Activated CD4-positive, CD25-positive, alpha-beta regulatory T cell treated with anti-CD3 and anti-CD28 coated beads, Interleukin-2, amount 50 U/mL, for 24 hours (primary cell): ENCODE measurements around the gene CCDC51.
"Not testable (repeated sequence)": the region's sequence is repeated elsewhere in the genome, so short reads cannot be mapped to it uniquely, and the experiment has no call there.

Source experiments
- ATAC-seq, 2 donors: fragments of 150-1000 bp; cut with Tn5 transposase; one replicate each; pipeline ENCODE4 v1.10.0; 2021; ENCODE audit warnings: mild to moderate bottlenecking in 1 of 2, moderate library complexity in 1 of 2

CCDC51 gene

DNA sequence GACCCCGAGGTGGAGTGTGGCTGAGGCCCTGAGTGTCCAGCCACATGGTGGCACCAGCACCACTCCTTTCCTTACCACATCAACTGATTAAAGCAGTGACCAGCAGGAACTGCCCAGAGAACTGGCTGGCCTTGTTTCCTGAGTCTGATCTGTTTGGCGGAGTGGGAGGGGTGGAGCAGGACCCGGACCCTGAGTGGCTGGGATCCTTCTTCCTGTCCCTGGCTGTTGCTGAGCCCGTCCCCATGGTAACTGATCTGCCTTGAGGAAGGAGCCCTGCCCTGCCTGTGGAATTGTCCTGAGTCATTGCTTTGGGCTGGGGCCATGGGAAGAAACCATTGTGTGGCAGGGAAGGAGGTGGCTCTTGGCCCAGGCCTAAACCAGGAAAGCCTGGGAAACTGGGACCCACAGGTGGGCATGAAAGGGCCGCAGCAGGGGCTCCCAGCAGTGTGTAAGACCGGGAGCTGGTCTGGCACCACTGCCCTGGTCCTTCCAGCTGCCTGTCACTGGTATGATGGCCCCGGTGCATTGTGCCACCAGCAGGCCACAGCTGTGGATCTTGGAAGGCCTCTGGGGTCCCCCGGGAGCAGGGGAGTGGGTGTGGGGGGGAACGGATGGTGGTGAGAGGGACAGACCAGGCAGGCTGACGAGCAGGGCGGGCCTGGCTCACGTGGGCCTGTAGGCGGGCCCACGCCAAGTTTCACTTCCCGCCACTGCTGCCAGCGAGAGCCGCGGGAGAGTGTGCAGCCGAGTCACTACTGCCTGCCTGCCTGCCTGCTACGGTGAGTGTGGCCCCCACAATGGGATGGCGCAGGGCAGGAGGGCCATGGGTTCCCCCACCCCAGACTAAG, 25.8 kb upstream of the CCDC51 start:
- peak; percentile 96 to 97 for ATAC-seq

DNA sequence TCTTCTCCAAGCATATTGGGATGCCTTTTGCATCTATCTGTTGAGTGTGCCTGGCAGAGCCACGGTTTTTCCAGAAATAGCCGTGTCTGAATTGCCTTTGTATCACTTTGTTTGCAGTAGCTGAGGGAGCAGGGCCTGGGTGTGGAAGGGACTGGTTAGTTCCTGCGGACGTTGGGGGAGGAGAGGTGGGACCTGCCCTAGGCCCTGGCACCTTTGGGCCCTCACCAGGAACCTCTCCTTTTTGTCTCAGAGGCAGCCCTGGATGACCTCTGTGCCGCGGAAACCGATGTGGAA, 25.3 kb upstream of the CCDC51 start:
- no peak for ATAC-seq

DNA sequence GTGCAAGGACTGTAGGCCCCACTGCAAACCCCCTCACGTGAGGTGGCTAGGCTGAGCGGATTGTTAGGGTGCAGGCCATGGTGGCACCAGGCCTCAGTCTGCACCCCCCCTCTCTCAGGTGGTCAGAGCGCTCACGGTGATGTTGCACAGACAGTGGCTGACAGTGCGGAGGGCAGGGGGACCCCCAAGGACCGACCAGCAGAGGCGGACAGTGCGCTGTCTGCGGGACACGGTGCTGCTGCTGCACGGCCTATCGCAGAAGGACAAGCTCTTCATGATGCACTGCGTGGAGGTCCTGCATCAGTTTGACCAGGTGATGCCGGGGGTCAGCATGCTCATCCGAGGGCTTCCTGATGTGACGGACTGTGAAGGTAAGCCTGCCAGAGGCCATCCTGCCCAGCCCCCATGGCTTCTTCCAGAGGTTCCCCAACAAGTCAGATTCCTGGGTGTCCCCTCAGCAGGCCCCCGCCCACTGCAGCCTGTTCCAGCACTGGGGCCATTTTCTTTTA, 24.8 kb upstream of the CCDC51 start:
- ATAC-seq, result no peak

DNA sequence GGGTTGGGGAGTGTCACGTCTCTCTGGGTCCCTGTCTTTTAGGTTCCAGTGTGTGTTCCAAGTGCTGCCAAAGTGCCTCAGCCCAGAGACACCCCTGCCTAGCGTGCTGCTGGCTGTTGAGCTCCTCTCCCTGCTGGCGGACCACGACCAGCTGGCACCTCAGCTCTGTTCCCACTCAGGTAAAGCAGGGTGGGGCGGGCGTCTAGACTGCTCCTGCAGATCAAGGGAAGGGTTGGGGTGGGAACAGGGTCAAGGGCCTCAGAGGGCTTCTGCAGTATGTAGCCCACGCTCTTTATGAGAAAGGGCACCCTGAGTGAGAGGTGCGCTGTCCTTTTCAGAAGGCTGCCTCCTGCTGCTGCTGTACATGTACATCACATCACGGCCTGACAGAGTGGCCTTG, 23.8 kb upstream of the CCDC51 start:
- no peak for ATAC-seq

DNA sequence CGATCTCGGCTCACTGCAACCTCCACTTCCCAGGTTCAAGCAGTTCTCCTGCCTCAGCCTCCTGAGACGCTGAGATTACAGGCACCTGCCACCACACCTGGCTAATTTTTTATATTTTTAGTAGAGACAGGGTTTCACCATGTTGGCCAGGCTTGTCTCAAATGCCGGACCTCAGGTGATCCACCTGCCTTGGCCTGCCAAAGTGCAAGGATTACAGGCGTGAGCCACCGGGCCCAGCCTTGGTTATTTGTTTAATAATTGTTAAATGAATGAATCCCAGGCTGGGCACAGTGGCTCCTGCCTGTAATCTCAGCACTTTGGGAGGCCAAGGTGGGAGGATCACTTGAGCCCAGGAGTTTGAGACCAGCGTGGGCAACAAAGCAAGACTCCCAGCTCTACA, 21.8 kb upstream of the CCDC51 start:
- not testable (repeated sequence) for ATAC-seq

DNA sequence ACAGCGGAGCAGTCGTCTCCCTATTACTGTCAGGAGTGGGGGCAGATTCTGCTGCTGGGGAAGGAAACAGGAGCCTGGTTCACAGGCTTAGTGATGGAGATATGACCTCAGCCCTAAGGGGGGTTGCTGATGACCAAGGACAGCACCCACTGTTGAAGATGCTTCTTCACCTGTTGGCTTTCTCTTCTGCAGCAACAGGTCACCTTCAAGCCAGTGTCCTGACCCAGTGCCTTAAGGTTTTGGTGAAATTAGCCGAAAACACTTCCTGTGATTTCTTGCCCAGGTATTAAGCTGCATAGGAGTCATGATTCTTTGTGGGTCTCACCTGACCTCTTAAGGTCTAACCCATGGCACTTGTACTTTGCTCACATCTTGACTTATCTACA, 20.6 kb upstream of the CCDC51 start:
- ATAC-seq, result no peak

DNA sequence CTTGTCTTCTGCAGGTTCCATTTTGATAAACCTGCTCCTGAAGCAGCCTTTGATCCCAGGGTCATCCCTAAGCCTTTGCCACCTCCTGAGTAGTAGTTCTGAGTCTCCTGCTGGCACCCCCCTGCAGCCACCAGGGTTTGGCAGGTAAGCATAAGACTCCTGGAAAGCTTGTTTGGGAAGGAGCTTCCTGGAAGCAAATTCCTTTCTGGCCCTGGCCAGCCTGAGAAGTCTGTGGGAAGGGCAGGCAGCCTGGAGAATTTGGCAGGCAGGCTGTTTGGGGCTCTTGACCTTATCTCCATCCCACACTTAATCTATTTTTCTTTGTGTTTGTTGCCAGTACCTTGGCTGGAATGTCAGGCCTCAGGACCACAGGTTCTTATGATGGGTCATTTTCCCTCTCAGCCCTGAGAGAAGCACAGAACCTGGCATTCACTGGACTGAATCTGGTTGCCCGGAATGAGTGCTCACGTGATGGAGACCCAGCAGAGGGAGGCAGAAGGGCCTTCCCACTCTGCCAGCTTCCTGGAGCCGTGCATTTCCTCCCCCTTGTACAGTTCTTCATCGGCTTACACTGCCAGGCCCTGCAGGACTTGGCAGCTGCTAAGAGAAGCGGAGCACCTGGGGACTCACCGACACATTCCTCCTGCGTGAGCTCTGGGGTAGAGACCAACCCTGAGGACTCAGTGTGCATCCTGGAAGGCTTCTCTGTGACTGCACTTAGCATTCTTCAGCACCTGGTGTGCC, 20.0 kb upstream of the CCDC51 start:
- ATAC-seq, result no peak

DNA sequence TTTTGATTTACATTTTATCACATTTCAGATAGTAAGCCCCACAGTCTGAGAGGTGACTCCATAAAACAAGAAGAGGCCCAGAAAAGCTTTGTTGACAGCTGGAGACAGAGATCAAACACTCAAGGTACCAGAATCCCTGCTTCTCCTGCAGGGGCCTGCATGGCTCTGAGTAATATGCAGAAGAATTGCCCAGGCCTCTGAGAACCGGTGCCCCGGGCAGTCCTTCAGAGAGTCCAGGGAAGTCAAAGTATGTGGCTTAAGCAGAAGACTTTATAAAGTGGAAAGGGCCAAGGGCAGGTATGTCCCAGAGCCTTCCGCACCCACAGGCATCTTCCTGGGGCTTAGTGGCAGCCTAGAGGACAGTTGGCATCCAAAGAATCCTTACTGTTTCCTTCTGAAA, 19.4 kb upstream of the CCDC51 start:
- no peak for ATAC-seq

DNA sequence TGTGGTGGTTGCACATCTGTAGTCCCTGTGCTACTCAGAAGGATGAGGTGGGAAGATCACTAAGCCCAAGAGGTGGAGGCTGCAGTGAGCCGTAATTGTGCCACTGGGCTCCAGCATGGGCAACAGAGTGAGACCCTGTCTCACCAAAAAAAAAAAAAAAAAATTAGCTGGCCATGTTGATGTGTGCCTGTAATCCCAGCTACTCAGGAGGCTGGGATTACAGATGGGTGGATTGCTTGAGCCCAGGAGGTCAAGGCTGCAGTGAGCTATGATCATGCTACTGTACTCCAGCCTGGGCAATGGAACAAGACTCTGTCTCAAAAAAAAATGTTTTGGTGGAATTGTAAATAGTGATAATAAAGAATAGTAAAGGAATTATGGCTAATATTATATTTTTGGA, 16.5 kb upstream of the CCDC51 start:
- ATAC-seq, result no peak

DNA sequence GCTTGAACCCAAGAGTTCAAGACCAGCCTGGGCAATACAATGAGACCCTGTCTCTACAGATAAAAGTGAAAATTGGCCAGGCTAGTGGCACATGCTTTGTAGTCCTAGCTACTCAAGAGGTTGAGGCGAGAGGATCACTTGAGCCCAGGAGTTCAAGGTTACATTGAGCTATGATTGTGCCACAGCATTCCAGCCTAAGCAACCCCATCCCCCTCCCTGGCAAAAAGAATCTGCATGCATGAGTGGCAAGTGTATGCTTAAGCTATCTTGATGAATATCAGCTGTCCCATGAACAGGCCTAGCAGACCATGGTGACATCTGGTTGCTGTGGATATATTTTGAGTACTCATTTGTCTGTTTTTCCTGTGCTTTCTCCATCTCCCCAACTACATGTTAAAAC, 11.4 kb upstream of the CCDC51 start:
- no peak for ATAC-seq

DNA sequence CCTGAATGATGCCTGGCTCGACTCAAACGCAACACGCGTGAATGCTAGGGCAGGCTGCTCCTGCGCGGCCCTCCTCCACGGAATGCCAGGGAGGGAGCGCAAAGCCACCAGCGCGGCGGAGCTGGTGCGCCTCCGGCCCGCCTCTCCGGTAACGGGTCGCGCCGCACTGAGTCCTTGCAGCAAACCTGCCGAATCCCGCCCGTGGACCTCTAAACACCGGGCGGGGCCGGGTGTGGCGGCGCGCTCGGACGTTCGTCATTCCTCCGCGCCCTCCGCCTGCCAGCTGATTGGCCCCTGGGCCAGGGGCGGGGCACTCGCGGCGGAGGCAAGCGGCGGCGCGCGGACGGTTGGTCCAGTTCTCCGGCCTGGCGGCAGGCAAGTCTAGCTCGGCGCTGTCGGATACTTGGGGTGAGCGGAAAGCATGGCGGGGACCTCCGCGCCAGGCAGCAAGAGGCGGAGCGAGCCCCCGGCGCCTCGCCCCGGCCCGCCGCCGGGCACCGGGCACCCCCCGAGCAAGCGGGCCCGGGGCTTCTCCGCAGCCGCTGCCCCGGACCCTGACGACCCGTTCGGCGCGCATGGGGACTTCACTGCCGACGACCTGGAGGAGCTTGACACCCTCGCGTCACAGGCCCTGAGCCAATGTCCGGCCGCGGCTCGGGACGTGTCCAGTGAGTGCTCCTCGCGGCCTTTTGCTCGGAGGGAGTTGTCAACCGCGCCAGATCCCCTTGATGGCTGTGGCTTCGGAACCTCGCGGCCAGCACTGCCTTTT, 6.7 kb upstream of the CCDC51 start, which contains the start of gene ATRIP:
TSS of gene ATRIP (plus strand) at position 313 of the 769 bp plus-strand sequence. CDS start at position 422, 109 bp downstream.
- ATAC-seq, result peak; percentile 99

DNA sequence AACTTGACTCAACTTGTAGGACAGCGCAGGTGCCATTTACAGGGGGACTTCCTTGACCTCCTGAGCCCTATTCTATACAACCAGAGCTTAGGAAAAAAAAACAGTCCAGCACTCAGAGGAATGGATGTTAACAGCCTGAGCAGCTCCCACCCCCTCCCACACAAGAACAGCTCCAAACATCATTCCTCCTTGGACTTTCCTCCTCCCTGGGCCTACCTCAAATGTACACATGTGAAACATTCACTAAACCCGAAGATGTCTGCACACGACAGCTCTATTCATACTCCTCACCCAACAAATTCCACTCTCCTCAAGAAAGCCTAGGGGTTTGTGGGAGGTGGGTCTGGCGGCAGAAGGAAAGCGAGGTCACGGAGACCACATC, 6.1 kb upstream of the CCDC51 start:
- no peak for ATAC-seq

DNA sequence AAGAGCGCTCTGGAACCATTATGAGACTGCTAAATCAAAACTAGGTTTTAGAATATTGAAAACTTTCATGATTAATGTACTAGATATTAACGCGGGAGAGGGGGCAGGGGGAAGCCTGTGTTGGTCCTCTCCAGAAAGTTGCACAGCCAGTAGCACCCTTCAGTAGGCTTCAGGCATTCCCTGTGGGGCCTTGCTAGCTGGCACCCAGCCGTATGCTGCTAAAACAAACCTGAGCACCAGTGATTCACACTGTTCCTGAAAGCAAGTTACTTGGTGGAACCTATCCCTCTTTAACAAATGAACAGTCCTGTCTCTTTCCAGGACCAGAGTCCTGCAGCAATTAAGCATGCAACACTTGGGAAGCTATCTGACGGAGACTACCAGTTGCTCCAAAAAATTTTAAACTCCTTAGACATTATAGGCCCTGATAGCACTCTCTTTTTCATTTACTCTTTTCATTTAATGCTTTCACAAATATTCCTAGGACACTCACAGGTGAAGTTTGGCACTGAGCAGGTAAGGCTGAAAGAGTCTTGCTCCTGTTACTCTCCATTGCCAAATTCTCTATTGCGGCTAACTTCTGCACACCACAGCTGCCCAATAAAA, 5.5 kb upstream of the CCDC51 start:
- ATAC-seq, result no peak

DNA sequence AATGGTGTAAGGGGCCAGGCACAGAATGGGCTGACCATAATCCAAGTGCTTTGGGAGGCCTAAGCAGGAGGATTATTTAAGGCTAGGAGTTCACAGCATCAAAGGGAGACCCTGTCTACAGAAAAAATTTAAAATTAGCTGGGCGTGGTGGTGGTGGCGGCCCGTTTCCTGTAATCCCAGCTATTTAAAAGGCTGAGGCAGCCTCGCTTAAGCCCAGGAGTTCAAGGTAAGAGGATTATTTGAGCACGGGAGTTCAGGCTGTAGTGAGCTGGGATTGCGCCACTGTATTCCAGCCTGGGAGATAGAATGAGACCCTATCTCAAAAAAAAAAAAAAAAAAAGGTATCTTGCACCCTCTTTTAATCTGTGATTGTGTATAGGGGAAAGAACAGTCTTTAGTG, 2.0 kb upstream of the CCDC51 start:
- no peak for ATAC-seq

DNA sequence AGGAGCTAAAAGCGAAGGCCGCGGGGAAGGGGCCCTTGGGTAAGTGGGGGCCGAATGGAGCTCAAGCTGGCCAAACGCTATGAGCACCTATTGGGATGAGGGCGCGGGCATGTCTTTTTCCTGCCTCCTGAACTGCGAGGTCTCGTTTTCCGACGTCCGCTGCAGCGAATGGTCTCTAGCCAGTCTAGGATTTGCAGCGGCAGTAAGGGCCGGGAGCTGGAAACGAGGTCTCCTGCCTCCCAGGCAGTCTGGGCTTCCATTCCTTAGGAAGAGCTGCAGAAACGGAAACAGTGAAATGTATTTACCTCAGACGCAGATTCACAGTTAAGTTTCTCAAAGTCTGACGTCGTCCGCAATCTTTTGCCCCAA, 655 bp upstream of the CCDC51 start:
- ATAC-seq, result no peak

DNA sequence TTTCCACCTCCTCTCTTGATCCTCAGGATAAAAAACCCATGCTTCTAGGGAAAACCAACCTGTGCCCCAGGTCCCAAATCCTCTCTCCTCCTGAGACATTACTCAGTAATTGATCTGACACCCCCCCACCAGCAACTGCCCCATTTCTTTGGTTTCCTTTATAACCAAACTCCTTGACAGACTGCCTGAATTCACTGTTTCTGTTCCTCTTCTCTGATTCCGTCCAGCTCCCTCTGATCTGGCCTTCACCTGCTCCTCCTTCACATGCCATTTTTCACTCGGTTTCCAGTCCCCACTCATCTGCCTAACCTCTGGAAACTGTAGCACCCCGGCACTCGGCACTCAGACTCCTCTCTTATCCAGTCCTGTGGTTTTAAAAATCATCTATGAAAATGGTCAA, 2.1 kb downstream of the CCDC51 start:
- no peak for ATAC-seq

DNA sequence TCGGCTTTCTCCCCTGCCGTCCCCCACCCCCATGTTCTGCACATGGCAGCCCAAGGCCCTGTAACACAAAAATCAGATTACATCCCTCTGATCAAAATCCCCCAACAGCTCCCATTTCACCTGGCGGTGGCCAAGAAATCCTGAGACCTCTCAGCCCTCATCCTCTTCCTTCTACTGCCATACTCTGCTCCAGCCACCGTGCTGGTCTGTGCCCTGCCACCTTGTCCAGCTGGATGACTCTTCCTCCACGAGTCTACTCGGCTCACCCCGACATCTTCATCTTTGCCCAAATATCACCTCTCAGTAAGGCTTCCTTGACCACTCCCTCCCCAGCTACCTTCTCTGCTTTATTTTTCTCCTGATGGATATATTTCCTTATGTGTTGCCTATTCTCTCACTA, 3.1 kb downstream of the CCDC51 start:
- no peak for ATAC-seq

DNA sequence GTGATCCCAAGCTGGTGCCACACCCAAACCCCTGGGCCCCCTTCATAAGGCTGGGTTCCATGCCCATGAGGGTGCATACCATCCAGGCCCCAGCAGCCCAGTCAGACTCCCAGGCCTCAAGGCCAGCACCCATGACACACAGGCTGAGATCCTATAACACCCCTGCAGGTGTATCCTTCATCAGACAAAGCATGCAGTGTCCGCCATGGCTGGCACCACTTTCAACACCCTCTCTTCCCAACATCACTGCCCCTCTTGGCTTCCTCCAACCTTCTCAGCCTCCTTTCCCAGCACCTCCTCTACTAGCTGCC, 3.5 kb downstream of the CCDC51 start:
- ATAC-seq, result no peak

DNA sequence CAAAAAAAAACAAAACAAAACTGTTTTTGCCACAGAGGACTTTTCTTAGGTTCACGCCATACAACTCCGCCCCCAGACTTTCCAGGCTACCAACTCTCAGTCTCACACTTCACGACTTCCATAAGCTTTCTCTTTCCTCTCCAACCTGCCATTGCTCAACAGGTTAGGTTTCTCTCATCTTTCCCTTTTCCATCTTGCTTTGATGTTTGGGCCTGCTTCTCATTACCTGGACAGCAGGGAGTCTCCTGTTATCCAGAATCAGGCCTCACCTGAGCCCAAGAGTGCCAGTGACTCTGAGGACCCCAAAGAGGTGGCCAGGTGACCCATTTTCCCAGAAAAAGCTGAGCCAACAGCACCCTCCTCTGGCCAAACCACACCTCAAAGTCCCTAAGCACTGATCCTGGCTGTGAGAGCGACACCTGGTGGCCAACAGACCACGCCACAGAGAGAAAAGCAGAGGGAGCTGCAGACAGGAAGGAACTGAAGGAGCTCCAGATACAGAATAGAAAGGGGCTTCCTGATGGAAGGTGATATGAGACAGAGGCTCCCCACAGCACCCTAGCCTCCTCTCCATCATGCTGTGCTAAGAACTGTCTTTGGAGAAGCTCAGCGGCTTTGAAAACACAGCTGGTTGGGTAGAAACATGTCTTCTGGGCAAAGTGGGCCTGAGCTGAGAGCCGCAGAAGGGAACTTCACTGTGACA, 4.0 kb downstream of the CCDC51 start:
- peak in 1 of 2 donors; percentile 27 for ATAC-seq

DNA sequence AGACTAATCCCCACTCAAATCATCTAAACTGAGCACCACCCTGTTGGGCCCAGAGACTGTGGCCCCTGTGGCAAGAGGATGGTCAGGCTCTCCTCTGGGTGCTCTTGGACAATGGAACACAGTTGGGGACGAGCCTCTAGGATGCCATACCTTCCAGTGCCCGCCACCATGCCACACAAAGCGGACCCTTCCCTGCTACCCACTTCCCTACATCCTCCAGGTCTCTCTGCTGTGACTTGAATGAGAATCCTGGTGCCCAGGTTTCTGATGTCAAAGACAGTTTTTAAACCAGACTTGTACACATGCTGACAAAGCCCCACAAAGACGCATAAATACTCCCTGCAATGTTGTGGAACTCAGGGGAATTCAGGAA, 4.7 kb downstream of the CCDC51 start:
- ATAC-seq, result no peak

DNA sequence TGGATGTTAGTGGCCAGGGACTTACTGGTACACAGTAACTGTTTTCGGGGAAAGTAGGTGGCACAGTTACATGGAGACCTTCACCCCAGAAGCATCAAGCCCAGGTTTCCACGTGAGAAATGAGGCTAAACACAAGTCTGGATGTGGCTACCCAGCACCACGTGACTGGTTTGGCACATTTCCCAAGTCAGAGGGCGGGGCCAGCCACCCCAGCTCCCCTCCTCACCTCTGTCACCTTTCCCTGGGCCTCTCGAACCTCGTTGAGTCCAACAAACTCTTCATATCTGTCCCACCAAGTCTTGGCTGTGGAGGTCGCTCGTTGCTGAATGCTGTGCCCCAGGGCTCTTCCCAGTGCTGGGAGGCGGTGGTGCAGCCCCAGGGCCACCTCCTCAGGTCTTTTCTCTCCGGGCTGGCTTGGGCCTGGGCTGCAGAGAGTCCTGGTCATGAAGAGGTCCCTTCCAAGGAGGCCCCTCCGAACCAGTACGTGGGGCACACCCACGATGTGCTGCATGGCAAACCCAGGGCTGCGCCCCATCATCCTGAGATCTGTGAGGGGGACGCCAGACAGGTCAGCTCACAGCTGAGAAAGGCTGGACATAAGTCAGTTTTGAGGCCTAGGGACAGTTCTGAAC, 5.2 kb downstream of the CCDC51 start:
- no peak for ATAC-seq

DNA sequence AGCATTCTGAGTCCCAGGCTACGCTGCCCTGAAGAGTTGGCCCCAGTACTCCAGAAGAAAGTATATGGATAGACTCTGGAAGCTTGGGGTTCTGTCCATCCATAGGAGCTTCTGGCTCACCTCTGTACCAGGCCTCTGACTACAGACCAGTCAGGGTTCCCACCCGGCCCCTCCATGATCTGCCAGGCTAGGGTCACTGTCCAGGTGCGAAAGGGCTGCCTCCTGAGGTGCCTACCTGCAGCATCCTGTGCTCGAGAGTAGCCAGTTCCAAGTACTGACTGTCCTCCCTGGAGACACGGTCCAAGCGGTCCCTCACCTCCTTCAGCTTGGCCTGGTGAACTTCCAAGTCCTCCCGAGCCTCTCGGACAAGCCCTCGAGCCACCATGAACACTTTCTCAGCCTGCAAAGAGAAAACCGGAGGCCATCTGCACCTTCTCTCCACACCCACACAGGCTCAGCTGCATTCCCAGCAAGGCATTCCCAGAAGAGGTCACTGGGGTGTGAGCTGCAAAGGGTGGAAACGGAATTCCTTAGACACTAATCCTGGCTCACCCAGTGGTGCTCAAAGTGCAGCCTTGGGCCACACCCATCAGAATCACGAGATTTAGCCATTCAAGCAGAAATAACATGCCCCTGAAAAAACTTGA, 6.3 kb downstream of the CCDC51 start:
- no peak for ATAC-seq
